ENCODE results near the gene UVSSA.
"Not testable (repeated sequence)": the region's sequence is repeated elsewhere in the genome, so short reads cannot be mapped to it uniquely, and the experiment has no call there.

The UVSSA gene

DNA sequence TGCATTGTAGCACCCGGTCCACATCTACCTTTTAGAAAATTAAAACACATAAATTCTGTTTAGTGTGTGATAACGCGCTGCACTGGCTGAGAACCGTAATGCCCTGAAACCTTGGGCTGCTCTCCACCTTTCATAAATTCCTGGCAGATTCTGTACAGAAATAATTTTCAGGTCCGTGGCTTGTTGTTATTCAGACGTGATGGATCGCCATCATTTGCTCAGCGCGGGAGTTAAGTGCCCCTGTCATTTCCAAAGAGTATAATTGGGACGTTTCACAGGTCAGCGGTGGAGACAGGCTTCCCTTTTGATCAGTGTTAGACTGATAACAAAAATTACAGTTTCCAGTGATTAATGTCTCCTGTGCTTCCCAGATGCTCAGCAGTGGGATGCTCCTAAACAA lies 16.5 kb downstream of the UVSSA start:
- no peak for DNase-seq (ENCODE audit: low read depth in 3 of 3)

- DNase-seq (ENCODE audit: low read depth in 3 of 3) = no peak
Measured at GRCh38 chr4:1364217-1364616, 17.2 kb downstream of the UVSSA start.

DNA sequence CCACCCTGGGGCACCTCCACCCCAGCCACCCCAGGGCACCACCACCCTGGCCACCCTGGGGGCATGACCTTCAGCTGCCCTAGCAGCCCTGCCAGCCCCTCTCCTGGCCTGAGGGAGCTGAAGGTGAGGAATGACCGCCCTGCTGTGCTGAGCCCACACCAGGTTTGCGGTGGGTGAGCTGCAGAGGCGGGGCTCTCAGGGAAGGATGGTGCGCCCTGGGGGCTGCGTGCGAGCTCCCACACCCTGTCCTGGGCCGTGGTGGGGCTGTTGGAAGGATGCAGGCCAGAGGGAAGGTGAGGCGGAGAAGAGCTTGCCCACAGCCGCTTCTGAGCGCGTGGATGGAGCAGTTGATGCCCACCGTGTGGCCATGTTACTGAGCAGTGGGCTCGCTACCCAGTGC lies 17.7 kb downstream of the UVSSA start:
- no peak for DNase-seq (ENCODE audit: low read depth in 3 of 3)

DNA sequence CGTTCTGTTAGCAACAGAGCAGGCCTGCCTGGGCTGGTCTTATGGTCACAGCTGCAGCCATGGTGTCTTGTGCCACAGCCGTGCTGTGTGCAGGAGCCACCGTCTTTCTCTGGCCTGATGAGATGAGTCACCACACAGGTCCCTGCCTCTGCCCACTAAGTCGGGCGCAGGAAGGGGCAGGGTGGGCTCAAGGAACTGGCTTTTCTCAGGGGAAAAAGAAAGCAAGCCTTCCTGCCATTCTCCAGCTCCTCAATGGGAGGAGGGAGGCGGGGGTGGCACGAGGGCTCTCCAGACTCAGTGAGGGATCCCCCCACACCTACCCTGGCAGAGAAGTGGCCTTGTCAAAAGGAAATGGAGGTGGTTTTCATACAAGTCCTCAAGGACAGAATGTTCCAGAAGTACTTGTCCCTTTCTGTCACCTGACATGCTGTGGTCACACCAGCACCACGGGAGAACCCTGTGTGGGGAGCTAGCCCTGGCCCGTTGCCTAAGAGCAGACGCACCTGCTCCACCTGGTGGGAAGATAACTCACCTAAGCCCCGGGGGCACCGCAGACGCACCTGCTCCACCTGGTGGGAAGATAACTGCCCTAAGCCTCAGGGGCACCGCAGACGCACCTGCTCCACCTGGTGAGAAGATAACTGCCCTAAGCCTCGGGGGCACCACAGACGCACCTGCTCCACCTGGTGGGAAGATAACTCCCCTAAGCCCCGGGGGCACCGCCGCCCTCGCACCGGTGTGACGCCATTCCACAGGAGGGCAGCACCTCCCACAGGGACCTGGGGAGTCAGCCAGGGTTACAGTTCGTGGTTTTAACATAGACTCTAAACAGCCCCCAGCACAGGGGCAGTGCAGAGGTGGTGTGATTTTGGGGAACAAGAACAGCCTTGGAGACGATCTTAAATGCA lies 18.5 kb downstream of the UVSSA start:
- no peak for DNase-seq (ENCODE audit: low read depth in 3 of 3)

DNA sequence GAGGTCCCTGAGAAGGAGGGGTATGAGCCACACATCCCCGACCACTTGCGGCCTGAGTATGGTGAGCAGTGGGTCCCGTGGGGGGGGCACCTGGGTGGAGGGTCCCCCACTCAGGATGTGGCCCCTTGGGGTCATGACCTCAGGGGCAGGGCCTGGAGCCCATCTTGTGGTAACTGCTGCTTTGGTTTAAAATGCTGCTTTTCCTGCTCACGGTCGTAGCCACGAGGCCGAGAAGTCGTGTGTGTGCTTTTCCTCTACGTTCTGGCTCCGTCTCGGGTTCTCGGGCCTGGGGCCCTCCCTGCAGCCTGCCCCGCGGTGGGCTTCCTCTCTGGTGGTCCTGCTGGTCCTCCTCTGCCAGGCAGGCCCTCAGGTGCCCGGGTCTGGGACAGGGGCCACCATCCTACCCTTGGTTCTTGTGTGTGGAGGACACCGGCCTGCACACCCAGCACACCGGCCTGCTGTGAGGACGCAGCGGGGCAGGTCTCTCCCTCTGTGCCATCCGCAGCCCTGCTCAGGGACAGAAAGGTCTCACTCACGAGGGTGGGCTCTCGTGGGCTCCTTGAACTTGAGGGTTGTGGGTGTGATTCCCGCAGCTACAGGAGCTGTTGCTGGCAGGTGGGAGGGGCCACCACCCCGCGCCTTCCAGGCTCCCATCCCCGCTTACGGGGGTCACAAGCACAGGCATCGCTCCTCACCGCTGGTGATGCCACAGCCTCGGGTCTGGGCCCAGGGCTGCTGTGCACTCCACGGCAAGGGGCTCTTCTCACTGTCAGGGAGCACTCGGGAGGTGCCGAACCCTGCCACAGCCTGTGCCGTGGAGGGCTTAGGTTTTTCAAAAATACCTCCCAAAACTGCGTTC lies 19.6 kb downstream of the UVSSA start:
- no peak for DNase-seq (ENCODE audit: low read depth in 3 of 3)

DNA sequence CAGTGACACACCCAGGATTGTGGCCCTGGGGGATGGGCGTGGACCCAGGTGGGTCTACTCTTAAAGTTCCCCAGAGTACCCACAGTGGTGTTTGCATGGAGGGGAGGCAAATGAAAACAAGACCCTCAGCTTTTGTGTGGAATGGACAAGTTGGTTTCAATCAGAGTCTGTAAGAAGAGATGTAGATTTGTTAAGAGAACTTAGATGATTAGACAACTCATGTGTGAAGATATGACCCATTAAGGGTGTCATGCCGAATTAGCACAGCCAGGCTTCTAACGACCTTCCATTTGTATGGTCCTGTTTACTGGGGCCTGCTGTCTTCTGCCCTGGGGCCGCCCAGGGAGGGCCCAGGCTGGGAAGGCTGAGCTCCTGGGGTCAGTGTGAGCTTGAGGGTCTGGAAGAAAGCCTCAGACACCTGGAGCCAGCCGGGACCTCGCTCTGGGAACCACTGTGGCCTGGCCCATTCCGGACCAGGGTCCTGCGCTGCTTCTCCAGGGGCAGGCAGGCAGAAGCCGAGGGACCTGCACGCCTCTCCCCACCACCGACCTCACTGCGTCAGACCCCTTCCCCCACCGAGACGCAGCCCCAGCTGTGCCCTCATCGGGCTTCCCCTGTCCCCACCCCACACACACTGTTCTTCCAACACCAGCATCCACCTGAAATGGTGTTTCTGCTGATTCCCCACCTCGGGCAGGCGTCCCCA lies 20.4 kb downstream of the UVSSA start:
- no peak for DNase-seq (ENCODE audit: low read depth in 3 of 3)

DNA sequence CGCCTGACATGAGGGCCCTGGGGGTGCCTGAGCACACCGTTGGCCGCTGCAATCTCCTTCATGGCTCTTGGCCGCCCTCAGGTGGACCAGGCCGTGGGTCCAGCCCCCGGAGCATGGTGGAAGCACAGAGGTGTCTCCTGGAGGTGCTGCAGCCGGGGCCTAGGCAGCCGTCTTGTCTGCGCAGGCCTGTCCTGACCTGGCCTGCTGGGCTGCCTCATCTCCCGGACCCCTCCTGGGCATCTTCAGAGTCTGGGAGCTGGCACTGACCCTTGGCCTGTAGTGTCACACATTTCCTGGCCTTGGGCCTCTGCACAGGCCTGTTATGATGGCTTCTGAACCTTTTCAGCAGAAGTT lies 20.9 kb downstream of the UVSSA start:
- DNase-seq (ENCODE audit: low read depth in 3 of 3) = no peak

- DNase-seq (ENCODE audit: low read depth in 3 of 3) = no peak
Measured at GRCh38 chr4:1368421-1369090, 21.5 kb downstream of the UVSSA start.

GRCh38 chr4:1369091-1369450 lies 22.1 kb downstream of the UVSSA start:
- no peak for DNase-seq (ENCODE audit: low read depth in 3 of 3)

GRCh38 chr4:1369479-1370079 lies 22.6 kb downstream of the UVSSA start:
- DNase-seq (ENCODE audit: low read depth in 3 of 3) = no peak

DNA sequence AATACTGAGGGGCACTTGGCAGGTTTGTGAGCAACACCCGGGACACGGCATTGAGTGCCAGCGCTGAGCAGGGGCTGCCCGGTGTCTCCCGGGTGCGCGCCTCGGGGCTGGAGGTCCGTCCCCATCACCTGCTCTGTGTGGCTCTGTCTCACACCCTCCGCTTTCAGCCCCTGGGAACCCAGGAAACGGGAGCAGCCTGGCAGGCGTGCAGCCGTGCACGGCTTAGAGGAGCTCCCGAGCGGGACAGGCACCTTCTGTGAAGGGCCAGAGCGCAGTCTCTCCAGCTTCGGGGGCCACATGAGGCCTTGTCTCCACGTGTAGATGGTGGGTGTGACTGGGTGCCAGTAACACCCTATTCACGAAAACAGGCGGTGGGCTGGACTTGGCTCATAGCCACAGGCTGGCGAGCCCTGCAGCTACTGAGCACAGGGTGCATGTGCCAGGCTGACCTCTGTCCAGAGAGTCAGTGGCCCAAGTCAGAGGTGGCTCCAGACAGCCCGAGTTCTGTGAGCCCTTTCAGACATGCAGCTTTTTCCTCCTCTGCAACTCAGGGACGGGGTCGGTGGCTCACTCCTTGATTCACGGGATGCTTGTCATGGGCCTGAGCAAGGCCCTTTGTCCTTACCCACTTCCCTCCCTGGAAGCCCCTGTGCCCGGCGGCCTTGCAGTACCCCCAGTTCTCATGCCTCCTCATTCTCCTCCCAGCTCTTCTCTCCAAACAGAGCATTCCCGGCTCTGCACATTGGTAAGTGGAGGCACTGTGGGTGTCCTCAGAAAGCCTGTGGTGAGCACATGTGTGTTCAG lies 23.5 kb downstream of the UVSSA start:
- no peak for DNase-seq (ENCODE audit: low read depth in 3 of 3)

DNA sequence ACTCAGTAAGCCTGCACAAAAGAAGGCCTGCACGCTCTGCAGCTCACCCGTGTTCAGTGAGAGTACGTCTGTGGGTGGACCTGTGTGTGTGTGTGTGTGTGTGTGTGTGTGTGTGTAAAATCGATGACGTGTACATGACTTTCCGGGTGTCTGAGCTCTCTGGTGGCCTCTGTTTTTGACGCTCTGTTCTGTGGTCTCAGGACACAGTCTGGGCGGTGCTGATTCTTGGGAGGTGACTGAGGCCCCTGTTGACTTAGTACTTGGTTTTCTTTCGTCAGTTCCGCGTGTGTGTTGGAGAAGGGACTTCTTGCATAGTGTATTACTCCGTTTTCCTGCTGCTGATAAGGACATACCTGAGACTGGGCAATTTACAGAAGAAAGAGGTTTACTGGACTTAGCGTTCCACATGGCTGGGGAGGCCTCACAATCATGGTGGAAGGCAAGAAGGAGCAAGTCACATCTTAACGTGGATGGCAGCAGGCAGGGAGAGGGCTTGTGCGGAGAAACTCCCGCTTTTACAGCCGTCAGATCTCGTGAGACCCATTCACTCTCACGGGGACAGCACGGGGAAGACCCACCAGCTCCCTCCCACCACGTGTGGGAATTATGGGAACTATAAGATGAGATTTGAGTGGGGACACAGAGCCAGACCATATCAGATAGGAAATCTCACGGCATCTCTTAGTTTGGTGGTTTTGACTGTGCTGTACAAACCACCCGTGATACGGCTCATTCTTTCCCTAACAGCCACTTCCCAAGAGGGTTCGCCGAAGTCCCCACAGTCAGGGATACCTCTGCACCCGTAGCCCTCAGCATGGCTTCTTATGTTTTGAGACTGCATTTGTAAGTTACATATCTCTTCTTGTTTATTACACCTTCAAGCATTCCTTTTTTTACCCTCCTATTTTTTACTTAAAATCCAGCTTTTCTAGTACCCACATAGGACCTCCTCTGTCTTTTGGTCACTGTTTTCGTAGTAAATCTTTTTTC lies 24.5 kb downstream of the UVSSA start:
- no peak for DNase-seq (ENCODE audit: low read depth in 3 of 3)

DNA sequence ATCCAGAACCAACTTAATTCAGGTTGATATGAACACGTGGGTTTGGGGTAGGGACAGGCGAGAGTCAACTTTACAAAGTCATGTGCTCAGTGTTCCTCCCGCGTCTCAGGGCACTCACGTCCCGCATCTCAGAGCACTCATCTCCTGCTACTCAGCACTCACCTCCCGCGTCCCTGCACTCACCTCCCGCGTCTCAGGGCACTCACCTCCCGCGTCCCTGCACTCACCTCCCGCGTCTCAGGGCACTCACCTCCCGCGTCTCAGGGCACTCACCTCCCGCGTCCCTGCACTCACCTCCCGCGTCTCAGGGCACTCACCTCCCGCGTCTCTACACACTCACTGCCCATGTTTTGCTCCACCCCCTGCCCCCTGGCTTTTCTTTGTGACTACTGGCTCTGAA lies 25.6 kb downstream of the UVSSA start:
- DNase-seq (ENCODE audit: low read depth in 3 of 3) = not testable (repeated sequence)

DNA sequence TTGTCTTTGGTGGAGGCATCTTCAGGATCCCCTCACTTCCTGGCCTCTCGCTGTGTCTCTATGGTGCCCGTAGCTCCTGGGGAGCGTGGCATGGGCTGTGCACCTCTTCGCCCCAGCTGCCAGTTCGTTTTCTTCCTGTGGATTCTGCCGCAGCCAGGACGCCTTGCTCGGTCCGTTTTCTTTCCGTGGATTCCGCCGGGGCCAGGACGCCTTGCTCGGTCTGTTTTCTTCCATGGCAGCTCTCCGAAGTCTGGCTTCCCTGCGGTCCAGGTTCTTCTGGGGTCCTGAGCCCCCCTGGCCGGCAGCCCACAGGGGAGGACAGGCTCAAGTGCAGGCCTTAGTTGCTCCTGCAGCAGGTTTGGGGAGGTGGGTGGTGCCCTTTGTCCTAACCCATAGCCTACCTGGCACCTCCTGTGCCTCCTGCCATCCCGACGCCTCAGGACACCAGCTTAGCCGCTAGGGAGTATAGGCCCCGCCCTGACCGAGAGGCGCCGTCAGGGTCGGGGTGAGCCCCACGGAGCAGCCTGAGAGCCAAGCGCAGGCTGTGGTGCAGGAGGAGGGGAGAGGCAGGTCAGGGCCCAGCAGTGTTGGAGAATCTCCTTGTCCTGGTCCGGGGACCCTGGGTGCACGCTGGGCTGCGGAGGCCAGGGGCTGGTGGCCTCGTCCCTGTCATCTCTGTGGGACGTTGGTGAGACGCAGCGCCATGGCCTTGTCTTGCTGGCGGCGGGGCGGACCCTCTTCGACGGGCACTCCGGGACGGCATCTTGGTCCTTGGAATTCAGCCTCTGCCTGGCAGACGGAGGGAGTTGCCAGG lies 27.1 kb downstream of the UVSSA start:
- no peak for DNase-seq (ENCODE audit: low read depth in 3 of 3)

DNA sequence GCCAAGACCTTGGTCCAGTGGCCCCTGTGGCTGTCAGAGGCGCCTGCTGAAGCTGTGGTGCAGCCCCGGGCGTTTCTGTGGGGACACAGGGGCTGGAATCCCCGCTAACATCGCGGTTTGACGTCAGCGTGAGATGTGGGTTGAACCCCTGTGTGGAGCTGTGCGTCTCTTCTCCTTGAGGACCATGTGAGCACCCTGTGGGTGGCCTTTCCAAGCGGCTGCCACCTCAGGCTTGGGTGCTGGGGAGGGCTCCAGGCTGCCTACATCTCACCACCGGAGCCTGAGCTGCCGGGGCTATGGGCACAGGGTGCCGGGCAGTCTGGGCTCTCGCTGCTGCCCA lies 27.7 kb downstream of the UVSSA start:
- no peak for DNase-seq (ENCODE audit: low read depth in 3 of 3)

- DNase-seq (ENCODE audit: low read depth in 3 of 3) = no peak
Measured at GRCh38 chr4:1375051-1375721, 28.2 kb downstream of the UVSSA start.

DNA sequence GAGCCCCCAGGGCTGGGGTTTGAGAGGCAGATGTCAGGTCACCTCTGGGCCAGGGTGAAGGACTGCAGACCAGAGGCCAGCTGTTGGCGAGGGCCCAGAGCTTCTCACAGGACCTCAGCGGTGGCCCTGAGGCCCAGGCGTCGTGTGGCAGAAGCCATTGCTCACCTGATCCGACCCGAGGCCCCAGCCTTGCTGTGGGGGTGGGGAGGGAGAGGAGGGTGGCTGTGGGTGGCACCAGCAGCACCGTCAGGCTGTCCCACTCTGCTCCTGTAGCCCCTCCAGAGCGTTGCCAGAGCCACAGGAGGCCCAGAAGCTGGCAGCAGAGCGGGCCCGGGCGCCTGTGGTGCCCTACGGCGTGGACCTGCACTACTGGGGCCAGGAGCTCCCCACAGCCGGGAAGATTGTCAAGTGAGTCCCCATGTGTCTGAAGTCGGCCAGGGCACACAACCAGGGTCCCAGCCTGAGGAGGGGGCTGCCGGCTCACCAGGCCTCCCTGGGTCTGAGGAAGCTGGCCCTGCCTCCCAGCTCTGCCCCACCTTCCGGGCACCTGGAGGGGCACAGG lies 28.8 kb downstream of the UVSSA start:
- DNase-seq (ENCODE audit: low read depth in 3 of 3) = no peak

DNA sequence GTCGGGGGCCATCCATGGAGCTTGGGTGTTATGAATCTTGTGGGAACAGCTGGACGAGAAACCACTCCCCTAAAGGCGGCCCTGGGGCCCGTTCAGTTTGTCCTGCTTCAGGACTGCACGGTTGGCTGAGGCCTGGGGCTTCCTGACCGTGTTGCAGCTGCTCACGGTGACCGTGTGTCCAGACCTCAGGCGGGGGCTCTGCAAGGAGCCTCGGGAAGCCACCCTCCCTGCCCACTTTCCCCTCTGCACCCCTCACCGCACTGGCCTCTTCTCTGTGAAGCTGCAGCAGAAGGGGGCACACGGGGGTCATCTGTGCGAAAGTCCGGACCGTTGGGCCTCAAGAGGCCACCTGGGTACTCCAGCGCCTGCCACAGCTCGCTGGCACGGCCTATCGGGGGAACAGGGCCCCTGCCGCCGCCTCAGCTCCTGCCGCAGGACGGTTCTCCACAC lies 29.4 kb downstream of the UVSSA start:
- DNase-seq (ENCODE audit: low read depth in 3 of 3) = no peak
